ENCODE data around the gene CDK19. TPM values are rescaled to one million over a fixed set of nuclear protein-coding genes. Genes with fewer than 3 reads are reported as not detected.

CDK19 gene
- polyA plus RNA-seq, 1 of the 3 experiments (the other 2 are of a cell fraction), result 6.5 TPM

GRCh38 chr6:110619275-110619908 is 195.9 kb downstream of the CDK19 start (continued):
- TF ChIP-seq NFIC (IDR thresholded peaks at IDR 0.05; ENCODE audit: borderline replicate concordance), result no peak
- TF ChIP-seq FOXJ3 (CRISPR knock-in tag; IDR thresholded peaks at IDR 0.05), result no peak

GRCh38 chr6:110618591-110619267 is 196.5 kb downstream of the CDK19 start:
- no peak overlapping the region for H3K4me2 ChIP-seq

More at GRCh38 chr6:110618591-110619267, 196.5 kb downstream of the CDK19 start:
- H3K4me3 ChIP-seq (ENCODE audit: low read depth in 2 of 2, low read length in 1 of 2), result no peak overlapping the region
- no peaks in the 10 kb centered on the region for H3K27me3 ChIP-seq (ENCODE audit: insufficient read depth)
- WGBS (ENCODE audit: low lambda C conversion rate), result 86% methylated on average over 3 of the region's 3 CpGs
- H3K9me3 ChIP-seq, result no peaks in the 10 kb centered on the region
- H3K9ac ChIP-seq, result no peak overlapping the region
- peaks cover 0 to 4% of the 10 kb centered on the region in 2 experiments; a peak in 2 of 4 replicates for H3K4me1 ChIP-seq (ENCODE audit: control insufficient read depth in 1 of 2, insufficient read depth in 2 of 2, low read depth in 1 of 2, low read length in 1 of 2)
- CTCF ChIA-PET, result interaction anchor here (0.6 to 2.0 kb wide), 8 partner anchors 10 to 592 kb away, joined by 3 to 8 read pairs (median 4); no protein-coding TSS in a partner anchor
- no peaks in the 10 kb centered on the region for H3K79me2 ChIP-seq (ENCODE audit: insufficient read depth)
- TF ChIP-seq TAF1 (IDR thresholded peaks at IDR 0.05; ENCODE audit: borderline replicate concordance, low read depth, low read length) (no peak), RXRA (IDR thresholded peaks at IDR 0.05; ENCODE audit: borderline replicate concordance, low read depth) (no peak), CTCF (IDR thresholded peaks at IDR 0.05) (peak; percentile 41), SMC3 (IDR thresholded peaks at IDR 0.05; ENCODE audit: low read depth, low read length) (peak; percentile 19; the same call in 1 of the 2 replicates), FOXM1 (IDR thresholded peaks at IDR 0.05; ENCODE audit: low read depth) (no peak), GATA2 (CRISPR knock-in tag; IDR thresholded peaks at IDR 0.05) (no peak), MEF2A (IDR thresholded peaks at IDR 0.05; ENCODE audit: borderline replicate concordance, low read depth) (no peak), EP300 (IDR thresholded peaks at IDR 0.05; ENCODE audit: borderline replicate concordance in 1 of 2, low read depth in 1 of 2, low read length in 1 of 2) (no peak), SIN3A (IDR thresholded peaks at IDR 0.05; ENCODE audit: borderline replicate concordance, low read depth, low read length) (no peak), MXI1 (IDR thresholded peaks at IDR 0.05; ENCODE audit: low read depth, low read length) (no peak), RAD21 (IDR thresholded peaks at IDR 0.05; ENCODE audit: low read length) (peak; percentile 44), TEAD4 (IDR thresholded peaks at IDR 0.05; ENCODE audit: borderline replicate concordance, insufficient read depth) (no peak), NFIC (IDR thresholded peaks at IDR 0.05; ENCODE audit: borderline replicate concordance) (no peak), FOXJ3 (CRISPR knock-in tag; IDR thresholded peaks at IDR 0.05) (no peak)
- no peaks in the 10 kb centered on the region for H3K9me2 ChIP-seq
- peaks cover 39 to 41% of the 10 kb centered on the region in 2 experiments for H3K36me3 ChIP-seq (replicated peaks in 1 of 2; ENCODE audit: control insufficient read depth in 1 of 2, insufficient read depth in 2 of 2, low read length in 1 of 2)
- H3K27ac ChIP-seq (ENCODE audit: low read depth in 2 of 2, low read length in 1 of 2), result no peak overlapping the region
- H3F3A ChIP-seq (replicated peaks; ENCODE audit: insufficient read depth), result no peaks in the 10 kb centered on the region
- H2AFZ ChIP-seq (ENCODE audit: low read depth), result no peak overlapping the region
- POLR2A ChIA-PET, result interaction anchor here (0.6 kb wide), 1 partner anchor 256 kb away, joined by 3 read pairs; no protein-coding TSS in a partner anchor
- DNase-seq, result no peak
- H4K20me1 ChIP-seq (ENCODE audit: insufficient read depth), result no peaks in the 10 kb centered on the region

Data from SK-N-SH (cell line).